Measurements from ENCODE around the gene VPS13A.

VPS13A gene

DNA sequence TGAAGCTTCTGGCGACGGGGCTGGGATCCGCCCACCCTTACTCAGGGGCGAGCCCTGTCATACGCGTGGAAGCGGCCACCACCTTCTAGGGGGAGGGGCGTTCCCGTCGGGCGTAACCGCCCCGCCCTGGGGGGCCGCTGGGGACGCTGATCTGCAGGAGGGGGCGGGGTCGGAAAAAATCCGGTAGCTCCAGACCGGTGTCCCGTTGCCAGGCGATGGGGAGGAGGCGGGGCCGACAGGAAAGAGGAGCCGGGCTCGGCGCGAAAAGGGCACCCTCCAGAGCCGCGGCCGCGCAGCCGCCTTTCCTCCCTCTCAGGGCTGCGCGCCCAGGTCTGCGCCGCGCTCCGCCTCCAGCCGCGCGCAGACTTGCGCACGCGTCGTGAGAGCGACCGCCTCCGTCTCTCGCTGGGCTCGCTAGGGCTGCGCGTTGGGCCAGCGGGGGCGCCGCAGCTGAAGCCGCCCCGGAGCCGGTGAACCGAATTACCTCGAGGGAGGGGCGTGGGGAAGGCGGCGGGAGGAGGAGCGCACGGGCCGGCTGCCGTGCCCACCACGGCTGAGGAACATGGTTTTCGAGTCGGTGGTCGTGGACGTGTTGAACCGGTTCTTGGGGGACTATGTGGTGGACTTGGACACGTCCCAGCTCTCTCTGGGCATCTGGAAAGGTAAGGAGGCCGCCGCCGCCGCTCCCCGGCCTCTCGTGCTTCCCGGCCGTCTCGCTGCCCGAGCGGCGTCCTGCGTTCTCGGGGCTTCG, at the start of gene VPS13A:
Gene VPS13A (plus strand): TSS at position 392 of the 751 bp plus-strand sequence. CDS start 171 bp downstream, at position 563.
- peak; percentile 88 to 95 (median 91) for DNase-seq (ENCODE audit: low read depth in 2 of 3, low spot score in 1 of 3)

DNA sequence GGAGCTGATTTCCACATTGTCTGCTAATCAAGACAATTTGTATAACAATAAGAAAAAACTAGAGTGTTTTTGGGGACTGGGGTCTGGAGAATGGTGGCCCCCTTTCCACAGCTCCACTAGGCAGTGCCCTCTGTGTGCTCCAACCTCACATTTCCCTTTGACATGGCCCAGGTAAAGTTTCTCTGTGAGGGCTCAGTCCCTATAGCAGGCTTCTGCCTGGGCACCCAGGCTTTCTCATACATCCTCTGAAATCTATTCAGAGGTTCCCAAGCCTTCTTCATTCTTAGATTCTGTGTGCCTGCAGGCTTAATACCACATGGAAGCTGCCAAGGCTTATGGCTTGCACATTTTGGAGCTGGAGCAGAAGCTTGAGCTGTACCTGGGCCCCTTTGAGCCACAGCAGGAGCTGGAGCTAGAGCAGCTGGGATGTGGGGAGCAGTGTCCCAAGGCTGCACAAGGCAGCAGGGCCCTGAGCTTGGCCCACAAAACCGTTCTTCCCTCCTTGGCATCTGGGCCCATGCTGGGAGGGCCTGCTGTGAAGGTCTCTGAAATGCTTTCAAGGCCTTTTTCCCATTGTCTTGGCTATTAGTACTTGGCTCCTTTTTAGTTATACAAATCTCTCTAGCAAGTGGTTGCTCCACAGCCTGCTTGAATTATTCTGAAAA, 49.1 kb upstream of the VPS13A start:
- DNase-seq (ENCODE audit: low read depth in 2 of 3, low spot score in 1 of 3), result no peak

DNA sequence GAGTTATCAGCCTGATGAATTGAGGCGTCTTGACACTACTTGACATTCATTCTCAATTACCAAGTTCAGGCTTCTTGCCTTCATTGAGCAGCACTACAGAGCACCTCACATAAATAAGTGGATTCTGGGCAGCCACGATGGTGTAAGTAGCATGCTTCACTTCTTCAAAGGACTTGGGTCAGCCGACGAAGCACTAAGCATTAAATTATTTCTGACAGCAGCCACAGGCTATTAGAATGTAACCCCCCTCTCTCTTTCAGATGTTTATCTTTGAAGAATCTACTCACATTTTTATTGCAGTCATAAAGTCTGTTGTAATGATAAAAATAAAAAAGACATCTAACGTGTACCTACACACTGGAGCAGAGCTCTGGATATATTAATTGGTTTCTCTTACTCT, 45.9 kb upstream of the VPS13A start:
- DNase-seq (ENCODE audit: low read depth in 2 of 3, low spot score in 1 of 3), result no peak

DNA sequence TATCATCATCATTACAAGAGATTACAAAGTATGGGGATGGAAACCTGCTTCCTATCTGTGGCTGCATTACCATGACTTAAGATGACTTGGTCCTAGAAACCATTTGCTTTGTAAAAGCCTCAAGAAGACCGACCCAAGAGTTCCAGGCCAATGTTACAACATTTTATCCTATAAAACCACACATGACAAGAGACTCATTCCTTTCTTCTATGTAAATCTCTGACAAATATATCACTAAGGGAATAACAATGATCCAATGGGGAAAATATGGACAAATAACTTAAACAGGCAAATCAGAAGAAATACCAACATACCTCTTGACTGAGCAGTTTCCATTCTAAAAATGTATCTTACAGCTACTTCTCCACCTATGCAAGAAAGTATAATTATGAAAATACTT, 44.3 kb upstream of the VPS13A start:
- DNase-seq (ENCODE audit: low read depth in 2 of 3, low spot score in 1 of 3), result no peak

DNA sequence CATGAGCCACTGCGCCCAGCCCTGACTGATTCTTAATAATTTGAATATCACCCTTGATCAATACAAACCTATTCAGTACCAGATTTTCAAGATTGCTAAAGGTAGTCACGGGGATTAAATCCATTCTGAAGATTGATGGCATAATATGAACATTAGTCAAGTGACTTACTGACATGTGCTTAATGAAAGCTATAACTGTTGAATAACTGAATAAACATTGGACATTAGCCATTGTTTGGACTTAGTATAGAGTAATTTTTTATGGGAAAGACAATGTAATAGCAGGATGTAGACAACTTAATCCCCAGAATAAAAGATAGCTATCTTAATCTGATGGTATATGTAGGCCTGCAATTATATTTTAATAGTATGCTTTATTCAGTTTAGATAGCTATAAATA, 35.0 kb upstream of the VPS13A start:
- no peak for DNase-seq (ENCODE audit: low read depth in 2 of 3, low spot score in 1 of 3)

DNA sequence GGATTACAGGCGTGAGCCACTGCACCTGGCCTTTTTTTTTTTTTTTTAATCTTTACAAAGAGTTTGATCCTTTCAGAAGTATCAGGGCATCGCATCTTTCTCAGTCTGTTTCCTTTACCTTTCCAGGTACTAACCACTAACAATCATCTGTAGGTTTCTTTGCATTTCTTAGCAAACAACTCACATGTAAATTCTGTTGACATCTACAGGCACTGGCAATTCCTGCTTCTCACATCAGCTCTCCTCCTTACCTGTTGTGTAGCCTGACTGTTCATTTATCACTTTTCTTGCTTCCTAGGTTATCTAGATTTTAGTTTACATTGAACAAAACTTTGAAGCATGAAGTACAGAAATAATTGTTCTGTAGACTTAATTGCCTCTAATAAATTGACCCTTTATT, 27.5 kb upstream of the VPS13A start:
- no peak for DNase-seq (ENCODE audit: low read depth in 2 of 3, low spot score in 1 of 3)

DNA sequence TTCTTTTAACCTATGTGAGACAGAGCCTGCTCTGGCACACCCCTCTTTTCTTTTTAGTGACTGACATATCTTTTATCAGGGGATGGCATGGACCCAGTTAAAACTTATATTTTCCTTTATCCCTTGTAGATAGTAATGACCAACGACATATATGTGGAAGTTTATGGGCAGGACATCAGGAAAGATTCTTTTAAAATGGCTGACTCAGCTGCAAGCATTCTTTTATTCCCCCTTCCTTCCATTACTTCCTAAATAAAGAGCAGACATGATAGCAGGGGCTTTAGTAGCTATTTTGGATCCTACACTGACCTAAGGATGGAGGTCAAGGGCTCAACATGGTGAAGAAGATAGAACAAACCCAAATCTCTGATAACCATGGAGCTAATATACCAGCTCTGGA, 25.0 kb upstream of the VPS13A start:
- DNase-seq (ENCODE audit: low read depth in 2 of 3, low spot score in 1 of 3), result no peak

DNA sequence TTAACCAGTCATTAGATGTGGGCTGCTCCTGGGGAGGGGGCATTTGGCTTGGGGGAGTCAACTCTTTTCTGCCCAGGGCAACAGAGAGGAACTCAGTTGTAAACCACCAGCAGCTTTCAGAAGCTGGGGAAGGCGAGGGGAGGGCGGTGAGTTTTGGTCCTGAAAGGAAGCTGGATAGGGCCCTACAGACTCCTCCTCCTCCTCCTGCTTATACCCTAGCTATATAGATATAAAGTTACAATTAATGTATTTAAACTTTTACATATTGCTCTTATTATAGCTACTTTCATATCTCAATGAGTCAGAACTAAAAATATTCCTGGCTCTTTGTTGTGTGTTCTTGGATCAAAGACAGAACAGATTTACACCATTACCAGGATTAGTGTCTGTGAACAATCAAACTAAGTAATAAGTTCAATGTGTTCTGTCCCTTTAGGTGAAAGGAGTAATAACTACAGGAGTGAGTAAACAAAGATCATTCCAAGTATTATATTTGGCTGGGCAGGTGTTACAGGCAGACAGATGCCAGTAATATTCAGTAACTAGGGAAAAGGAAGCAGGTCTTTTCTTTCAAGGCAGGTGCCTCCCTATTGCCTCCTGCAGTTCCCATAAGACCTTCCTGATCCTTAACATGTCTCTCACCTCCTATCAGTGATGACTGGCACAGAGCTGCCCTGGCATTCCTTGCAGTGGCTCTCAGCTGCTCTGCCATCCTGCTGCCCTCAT, 20.5 kb upstream of the VPS13A start:
- no peak for DNase-seq (ENCODE audit: low read depth in 2 of 3, low spot score in 1 of 3)

DNA sequence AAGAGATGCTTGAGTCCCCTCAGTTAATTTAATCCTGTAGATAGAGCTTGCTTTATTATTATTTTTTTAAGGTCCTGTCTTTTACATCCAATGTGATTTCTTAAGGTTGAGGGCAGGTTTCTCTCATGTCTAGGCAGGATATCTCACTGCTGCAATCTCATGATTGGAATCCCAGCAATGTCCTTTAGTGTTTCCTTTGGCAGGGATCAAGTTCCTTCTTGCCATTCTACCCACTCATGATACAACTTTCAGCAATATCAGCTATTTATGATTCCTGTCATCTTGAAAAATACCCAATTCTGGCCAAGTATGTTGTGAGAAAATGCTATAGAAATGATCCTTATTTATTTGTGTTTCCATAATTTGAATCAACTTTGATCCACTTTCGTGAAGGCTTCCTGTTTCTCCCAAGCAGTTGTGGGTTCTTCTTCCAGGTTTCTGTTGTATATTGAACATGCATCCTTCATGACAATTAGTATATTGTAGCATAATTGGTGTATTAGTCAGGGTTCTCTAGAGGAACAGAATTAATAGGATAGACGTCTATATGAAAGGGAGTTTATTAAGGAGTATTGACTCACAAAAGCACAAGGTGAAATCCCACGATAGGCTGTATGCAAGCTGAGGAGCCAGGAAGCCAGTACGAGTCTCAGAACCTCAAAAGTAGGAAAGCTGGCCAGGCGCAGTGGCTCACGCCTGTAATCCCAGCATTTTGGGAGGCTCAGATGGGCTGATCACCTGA, 18.4 kb upstream of the VPS13A start:
- DNase-seq (ENCODE audit: low read depth in 2 of 3, low spot score in 1 of 3), result no peak

DNA sequence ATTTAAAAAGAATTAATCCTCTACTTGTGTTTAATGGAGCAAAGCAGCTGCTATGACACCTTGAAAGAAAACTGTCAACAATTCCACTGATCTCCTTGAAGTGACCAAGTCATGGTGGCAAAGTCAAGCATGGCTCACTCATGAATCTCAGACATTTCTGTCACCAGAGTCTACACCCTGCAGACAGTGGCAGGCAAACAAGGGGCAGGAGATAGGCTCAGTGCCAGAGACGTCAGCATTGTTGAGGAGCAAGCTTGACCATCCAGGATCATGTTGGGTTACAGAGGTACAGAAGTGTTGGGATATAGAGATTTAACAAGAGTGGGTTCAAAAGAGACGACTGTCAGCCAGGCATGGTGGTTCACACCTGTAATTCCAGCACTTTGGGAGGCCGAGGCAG, 16.1 kb upstream of the VPS13A start:
- DNase-seq (ENCODE audit: low read depth in 2 of 3, low spot score in 1 of 3), result no peak

DNA sequence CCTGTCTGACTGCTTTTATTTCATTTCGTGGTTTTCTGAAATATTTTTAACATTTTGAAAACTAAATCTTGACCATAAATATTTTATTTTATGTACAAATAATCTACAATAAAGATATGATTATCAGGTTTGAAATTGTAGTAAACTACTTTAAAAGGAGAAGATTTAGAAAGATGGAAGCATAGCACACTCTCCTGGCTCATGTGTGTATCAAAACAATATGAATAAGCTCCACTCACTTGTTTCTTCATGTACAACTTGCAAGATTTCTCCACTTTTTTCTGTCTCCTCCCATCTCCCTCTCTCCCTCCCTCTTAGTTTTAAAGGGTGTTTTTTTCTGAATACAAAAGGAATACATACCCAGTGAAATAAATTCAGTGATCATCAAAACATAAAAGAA, 15.4 kb upstream of the VPS13A start:
- DNase-seq (ENCODE audit: low read depth in 2 of 3, low spot score in 1 of 3), result no peak

DNA sequence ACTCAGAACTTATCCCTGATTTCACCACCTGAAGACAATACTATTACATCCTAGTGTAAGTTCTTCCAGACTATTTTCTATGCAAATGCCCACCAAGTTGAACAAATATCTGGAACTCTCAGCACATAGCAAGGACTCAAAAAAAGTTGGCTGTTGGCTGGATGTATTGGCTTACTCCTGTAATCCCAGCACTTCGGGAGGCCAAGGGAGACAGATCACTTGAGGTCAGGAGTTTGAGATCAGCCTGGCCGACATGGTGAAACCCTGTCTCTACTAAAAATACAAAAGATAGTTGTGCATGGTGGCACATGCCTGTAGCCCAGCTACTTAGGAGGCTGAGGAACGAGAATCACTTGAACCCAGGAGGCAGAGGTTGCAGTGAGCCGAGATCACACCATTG, 15.0 kb upstream of the VPS13A start:
- no peak for DNase-seq (ENCODE audit: low read depth in 2 of 3, low spot score in 1 of 3)

DNA sequence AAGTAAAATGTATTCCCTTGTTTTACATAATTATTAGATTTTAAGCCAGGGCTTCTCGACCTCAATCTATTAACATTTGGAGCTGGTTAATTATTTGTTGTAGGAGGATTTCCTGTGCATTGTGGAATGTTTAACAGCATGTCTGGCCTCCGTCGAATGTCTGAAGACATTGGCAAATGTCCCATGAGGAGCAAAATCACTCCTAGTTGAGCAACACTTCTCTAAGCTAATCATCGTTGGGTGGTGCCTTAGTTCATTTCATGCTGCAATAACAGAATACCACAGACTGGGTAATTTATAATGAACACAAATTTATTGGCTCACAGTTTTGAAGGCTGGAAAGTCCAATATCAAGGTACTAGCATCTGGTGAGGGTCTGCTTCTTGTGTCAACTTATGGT, 13.4 kb upstream of the VPS13A start:
- DNase-seq (ENCODE audit: low read depth in 2 of 3, low spot score in 1 of 3), result no peak

DNA sequence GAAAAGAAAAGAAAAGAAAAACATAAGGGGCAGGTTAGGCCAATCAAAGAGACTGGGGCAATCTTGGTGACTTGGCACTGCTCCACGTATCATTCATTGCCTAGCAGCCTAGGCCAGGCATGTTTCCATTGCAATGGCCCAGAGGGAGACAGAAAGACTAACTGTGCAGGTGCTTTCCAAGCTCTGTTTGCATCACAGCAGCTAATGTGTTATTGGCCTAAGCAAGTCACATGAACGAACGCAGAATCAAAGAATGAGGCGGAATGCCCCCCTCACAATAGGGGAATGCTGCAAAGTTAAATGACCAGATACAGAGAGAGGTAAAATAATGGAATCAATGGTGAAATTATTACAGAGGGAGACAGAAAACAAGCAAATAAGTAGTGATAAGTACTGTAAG, 11.1 kb upstream of the VPS13A start:
- no peak for DNase-seq (ENCODE audit: low read depth in 2 of 3, low spot score in 1 of 3)

DNA sequence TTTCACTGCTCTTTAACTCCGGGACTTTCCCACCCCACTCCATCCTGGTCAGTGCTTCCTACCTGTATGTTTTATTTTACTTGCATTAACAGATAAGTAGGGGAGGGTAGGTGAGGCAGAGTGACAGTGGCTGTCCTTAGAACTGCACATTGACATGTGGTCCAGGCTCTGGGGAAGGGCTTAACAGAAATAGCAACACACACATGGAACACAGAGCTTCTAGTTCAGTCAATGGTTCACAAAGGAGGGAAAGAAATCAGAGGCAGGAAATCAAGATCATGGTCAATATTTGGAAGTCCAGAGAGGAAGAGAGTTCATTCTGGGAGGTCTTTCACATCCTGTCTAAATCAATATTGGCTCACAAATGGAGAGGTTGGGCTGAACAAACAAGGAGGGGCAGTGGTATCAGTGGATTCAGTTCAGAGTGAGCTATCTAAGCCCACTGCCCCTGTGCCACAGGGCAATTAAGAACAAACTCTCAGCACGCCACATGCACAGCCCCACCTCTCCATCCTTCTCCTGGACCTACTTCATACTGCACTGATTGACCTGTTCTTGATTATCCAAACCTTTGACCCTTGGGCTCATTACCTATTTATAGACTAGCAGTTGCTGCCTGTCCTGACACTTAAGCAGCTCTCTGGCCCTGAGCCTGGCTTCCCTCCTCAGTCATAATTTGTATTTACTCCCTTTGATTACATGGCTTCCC, 6.2 kb upstream of the VPS13A start:
- DNase-seq (ENCODE audit: low read depth in 2 of 3, low spot score in 1 of 3), result no peak

DNA sequence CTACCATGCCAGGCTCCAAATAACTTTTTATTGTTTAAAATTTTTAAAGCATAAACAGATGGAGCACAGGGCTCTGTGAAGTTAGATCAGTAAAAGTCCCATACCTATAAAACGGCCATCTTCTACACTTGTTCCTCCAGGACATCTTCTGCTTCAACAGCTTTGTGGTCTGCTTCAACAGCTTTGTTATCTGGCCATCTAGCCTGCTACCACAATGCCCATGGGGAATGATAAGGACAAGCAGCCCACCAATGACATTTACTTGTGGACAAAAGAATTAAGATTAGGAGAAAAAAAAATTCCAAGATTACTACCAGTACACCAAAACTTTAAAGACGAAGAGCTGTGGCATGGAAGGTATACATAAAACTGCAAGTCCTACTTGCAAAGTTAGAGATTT, 2.2 kb upstream of the VPS13A start:
- DNase-seq (ENCODE audit: low read depth in 2 of 3, low spot score in 1 of 3), result no peak

DNA sequence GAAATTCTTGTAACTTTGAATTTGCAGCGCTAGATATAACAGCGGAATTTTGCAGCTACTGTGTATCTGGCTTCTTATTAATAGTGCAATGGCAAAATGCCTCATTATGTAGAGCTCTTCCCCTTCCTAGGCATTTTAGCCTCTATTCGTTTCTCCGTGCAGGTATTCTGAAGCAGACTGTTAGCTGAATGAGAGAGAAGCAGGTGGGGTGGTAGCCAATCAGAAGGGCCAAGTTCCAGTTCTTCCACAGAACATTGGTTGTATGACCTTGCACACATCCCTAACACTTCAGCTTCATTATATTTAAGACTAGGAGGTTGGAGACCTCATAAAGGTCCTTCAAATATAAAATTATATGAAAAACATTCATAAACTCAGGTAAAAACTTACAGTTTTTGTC, 1.2 kb upstream of the VPS13A start:
- no peak for DNase-seq (ENCODE audit: low read depth in 2 of 3, low spot score in 1 of 3)

DNA sequence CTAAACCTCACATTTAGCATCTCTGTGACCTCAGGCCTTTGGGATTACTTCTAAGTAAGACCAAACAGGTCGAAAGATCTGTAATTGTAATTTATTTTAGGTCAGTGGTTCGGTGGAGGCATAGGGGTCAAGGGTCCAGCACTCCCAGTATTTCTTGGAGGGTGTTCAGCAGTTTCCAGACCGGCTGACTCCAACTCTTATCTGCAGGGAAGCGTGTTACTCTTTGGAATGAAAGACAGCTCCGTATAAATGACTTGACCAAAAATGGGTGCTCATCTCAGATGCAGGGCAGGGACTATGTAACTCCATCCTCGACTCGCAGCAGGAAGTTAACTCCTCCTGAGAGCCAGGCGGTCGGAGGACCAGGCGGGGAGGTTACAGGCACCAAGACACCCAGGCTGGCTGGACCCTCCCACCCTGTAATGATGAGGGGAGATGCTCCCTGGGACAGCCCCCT, 620 bp upstream of the VPS13A start:
- no peak for DNase-seq (ENCODE audit: low read depth in 2 of 3, low spot score in 1 of 3)

DNA sequence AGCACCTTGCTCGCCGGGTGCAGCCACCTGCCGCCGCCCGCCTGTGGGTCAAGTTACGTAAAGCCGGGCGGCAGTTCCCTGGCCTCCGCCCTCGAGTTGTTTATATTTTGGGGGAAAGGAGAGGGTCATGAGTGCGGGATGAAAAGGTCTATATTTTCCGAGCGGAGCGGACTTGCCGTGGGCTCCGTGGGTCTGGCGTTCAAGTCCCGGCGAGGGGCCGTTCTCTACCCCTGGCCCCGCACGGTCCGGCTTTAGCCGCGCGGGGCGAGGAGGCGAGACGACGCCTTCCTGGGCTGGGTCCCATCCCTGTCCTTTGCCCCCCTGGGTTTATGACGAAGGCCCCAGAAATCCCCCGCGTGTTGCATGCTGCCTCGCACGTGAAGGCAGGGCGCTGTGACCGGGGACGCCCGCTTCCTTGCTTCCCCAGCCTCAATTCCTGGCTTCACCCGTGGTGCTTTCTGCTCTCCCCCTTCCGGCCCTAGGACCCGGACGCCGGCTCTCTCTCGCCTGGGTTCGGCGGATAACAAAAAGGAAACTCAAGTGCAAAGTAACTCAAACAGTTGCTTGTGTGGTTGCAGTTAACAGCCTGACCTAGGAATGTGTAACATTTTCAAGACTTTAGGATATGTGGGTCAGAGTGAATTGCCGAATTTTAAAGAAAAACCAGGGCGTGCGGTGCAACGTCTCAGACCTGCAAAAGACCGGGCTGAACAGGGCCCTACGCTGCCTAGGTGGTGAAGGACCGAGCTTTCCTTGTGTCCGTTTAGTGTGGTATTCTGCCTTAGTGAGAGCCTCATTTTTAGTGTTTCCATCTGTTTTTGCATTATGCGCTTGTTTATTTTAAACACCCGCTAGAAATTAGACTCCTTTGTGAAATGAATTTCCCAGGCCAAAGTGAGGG, 810 bp downstream of the VPS13A start:
- DNase-seq (ENCODE audit: low read depth in 2 of 3, low spot score in 1 of 3), result peak; percentile 25 to 36 (median 30)

DNA sequence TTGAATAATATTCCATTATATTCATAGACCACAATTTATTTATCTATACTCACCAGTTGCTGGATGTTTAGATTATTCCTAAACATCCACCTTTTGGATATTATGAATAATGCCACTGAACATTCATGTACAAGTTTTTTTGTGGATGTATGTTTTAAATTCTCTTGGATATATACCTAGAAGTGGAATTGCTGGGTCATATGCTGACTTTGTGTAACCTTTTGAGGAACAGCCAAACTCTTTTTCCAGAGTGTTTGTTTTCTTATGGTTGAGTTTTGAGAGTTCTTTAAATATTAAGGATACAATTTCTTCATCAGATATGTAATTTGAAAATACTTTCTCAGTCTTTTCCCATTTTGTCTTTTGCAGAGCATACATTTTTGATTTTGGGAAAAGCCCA, 2.7 kb downstream of the VPS13A start:
- DNase-seq (ENCODE audit: low read depth in 2 of 3, low spot score in 1 of 3), result no peak
